H1 (cell line): ENCODE data around the gene PPP4R3A.

Source experiments
- BRCA1 ChIP-seq: IDR thresholded peaks from 2 replicates; pipeline ENCODE4 v1.6.1; 2012; ENCODE audit warnings: low read depth, low read length, improper control_type of control experiment
- CBX5 ChIP-seq: fragments of 300-800, 300-1000 bp; sonication (generic); IDR thresholded peaks from 2 replicates; pipeline ENCODE4 v1.7.1; 2016; ENCODE audit warnings: antibody characterized with exemption, low read length, low read depth
- HDAC6 ChIP-seq: IDR thresholded peaks from one replicate; pipeline ENCODE4 v1.7.1; 2012; ENCODE audit warnings: low read depth, mild to moderate bottlenecking, inconsistent platforms, low read length, moderate library complexity
- JUND ChIP-seq: IDR thresholded peaks from 2 replicates; pipeline ENCODE4 v1.6.1; 2011; ENCODE audit warnings: mild to moderate bottlenecking, improper control_type of control experiment, low read length
- POLR2AphosphoS5 ChIP-seq: IDR thresholded peaks from 2 replicates; pipeline ENCODE4 v1.6.1; 2011; ENCODE audit warnings: low read depth, low read length
- RXRA ChIP-seq: IDR thresholded peaks from 2 replicates; pipeline ENCODE4 v1.6.1; 2011; ENCODE audit warnings: low read depth, mild to moderate bottlenecking, low read length, moderate library complexity; ENCODE audit not compliant: insufficient read depth
- SP2 ChIP-seq: IDR thresholded peaks from 2 replicates; pipeline ENCODE4 v1.6.1; 2012; ENCODE audit warnings: mild to moderate bottlenecking, low read length, inconsistent platforms
- TF ChIP-seq, protein P1 (sequence below), 3 experiments: IDR thresholded peaks; 1 replicate in 2 of 3; 2 replicates in 1 of 3; pipeline versions ENCODE4 v1.5.1 to v1.6.1; 2011; ENCODE audit warnings: low read length in 3 of 3, mild to moderate bottlenecking in 3 of 3, inconsistent platforms in 2 of 3, low read depth in 1 of 3, moderate library complexity in 1 of 3; ENCODE audit not compliant: insufficient read depth in 1 of 3; ENCODE audit errors: control extremely low read depth in 1 of 3

DNA sequence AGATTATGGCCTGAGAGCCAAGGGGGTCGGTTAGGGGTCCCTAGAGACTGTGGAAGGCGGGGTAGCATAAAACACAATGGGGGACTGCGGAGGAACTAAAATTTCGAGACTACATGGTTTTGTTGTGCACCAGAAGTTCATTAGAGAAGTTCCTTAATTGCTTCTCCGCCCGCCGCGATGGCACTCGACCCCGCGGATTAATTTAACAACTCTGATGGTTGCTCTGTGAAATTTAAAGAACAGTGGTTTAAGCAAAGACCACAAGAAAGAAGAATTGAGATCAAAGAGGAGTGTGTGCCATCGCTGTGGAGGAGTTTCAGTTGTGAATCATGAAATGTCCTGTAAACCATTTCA lies 91.1 kb downstream of the PPP4R3A start:
- TF ChIP-seq POLR2AphosphoS5 (no peak), CBX5 (no peak), RXRA (no peak), HDAC6 (no peak), SP2 (no peak), BRCA1 (no peak), JUND (no peak)
- TF ChIP-seq, protein P1, sequence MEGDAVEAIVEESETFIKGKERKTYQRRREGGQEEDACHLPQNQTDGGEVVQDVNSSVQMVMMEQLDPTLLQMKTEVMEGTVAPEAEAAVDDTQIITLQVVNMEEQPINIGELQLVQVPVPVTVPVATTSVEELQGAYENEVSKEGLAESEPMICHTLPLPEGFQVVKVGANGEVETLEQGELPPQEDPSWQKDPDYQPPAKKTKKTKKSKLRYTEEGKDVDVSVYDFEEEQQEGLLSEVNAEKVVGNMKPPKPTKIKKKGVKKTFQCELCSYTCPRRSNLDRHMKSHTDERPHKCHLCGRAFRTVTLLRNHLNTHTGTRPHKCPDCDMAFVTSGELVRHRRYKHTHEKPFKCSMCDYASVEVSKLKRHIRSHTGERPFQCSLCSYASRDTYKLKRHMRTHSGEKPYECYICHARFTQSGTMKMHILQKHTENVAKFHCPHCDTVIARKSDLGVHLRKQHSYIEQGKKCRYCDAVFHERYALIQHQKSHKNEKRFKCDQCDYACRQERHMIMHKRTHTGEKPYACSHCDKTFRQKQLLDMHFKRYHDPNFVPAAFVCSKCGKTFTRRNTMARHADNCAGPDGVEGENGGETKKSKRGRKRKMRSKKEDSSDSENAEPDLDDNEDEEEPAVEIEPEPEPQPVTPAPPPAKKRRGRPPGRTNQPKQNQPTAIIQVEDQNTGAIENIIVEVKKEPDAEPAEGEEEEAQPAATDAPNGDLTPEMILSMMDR (IDR thresholded peaks at IDR 0.05; ENCODE audit: control extremely low read depth in 1 of 3, insufficient read depth in 1 of 3, low read depth in 1 of 3, low read length in 3 of 3) = no peak
